Suprapubic skin (tissue), 4 donors: ENCODE measurements around the gene KRTDAP. TPM values are rescaled to one million over a fixed set of nuclear protein-coding genes. Genes with fewer than 3 reads are reported as not detected.

ENCODE experiments used
- DNase-seq, 2 donors: peaks; one replicate each; pipeline ENCODE4 v3.0.0-alpha.2; 2019; ENCODE audit warnings: low spot score in 2 of 2
- H3K27ac ChIP-seq: fragments of 200-600 bp; sonication (generic); one replicate; pipeline ENCODE4 v1.5.1; 2019
- H3K27me3 ChIP-seq: fragments of 200-600 bp; sonication (generic); one replicate; pipeline ENCODE4 v1.5.1; 2019
- H3K36me3 ChIP-seq: fragments of 200-600 bp; sonication (generic); one replicate; pipeline ENCODE4 v1.5.1; 2019
- H3K4me1 ChIP-seq: fragments of 200-600 bp; sonication (generic); one replicate; pipeline ENCODE4 v1.5.1; 2019
- H3K4me3 ChIP-seq: fragments of 200-600 bp; sonication (generic); one replicate; pipeline ENCODE4 v1.5.1; 2019; ENCODE audit warnings: mild to moderate bottlenecking
- H3K9me3 ChIP-seq: fragments of 200-600 bp; sonication (generic); one replicate; pipeline ENCODE4 v1.5.1; 2019
- CTCF ChIP-seq, 2 donors: fragments of 200-600 bp in 1 of 2; fragments of 450-650 bp in 1 of 2; sonication (generic) in 1 of 2; IDR thresholded peaks; one replicate each; pipeline ENCODE4 v1.5.1; 2016 to 2019; ENCODE audit warnings: antibody characterized with exemption in 2 of 2, mild to moderate bottlenecking in 1 of 2, moderate library complexity in 1 of 2
- EP300 ChIP-seq: sonication (generic); formaldehyde crosslinking; IDR thresholded peaks from one replicate; pipeline ENCODE4 v1.6.1; 2017; ENCODE audit warnings: antibody characterized with exemption
- POLR2A ChIP-seq, 2 donors: fragments of 450-650 bp; IDR thresholded peaks; one replicate each; pipeline ENCODE4 v1.6.1; 2017; ENCODE audit warnings: antibody characterized with exemption in 2 of 2, mild to moderate bottlenecking in 2 of 2, moderate library complexity in 2 of 2
- POLR2AphosphoS5 ChIP-seq, 3 donors: sonication (generic); formaldehyde crosslinking; IDR thresholded peaks; one replicate each; pipeline ENCODE4 v1.6.1; 2017; ENCODE audit warnings: antibody characterized with exemption in 3 of 3
- WGBS: methylation state at CpG from one replicate; pipeline ENCODE4 v1.1.5; 2018; 5-methylcytosine and 5-hydroxymethylcytosine counted together
- total RNA-seq, 4 donors: library from RNA; depleted of rRNA; stranded (reverse); fragments of >200 nt; gene quantifications; one replicate each; pipeline ENCODE4 v1.1.0, GENCODE V29; 2016

Gene KRTDAP
- over 10,000 TPM in 2 of 4 donors, 1,000 to 10,000 TPM in 2; 1,056 to 12,237 (median 8,197) TPM for total RNA-seq

- H3K27ac ChIP-seq, result peak within 1 kb of the TSS; percentile 79
- DNase-seq, result no peak
- H3K9me3 ChIP-seq, result no peaks in the 10 kb centered on the region
- TF ChIP-seq EP300, result no peak
- no peak for TF ChIP-seq POLR2A (IDR thresholded peaks at IDR 0.05)
- TF ChIP-seq CTCF (IDR thresholded peaks at IDR 0.05), result no peak
- TF ChIP-seq POLR2AphosphoS5 (IDR thresholded peaks at IDR 0.05), result no peak
- WGBS, result 57% methylated on average over 9 of the region's 9 CpGs
- H3K36me3 ChIP-seq, result no peaks in the 10 kb centered on the region
- H3K4me3 ChIP-seq, result peak within 1 kb of the TSS; percentile 21
- peaks cover 11% of the 10 kb centered on the region for H3K27me3 ChIP-seq
- peaks cover 49% of the 10 kb centered on the region for H3K4me1 ChIP-seq
Measured at GRCh38 chr19:35490364-35490763, at the start of gene KRTDAP. Gene KRTDAP, minus strand, starts transcription at chr19:35490464. Its CDS starts 22 bp downstream, at chr19:35490442.

GRCh38 chr19:35539850-35540249 is 49.6 kb upstream of the KRTDAP start:
- WGBS, result 90% methylated on average over 11 of the region's 12 CpGs
- no peak for DNase-seq

GRCh38 chr19:35539314-35539713 is 49.0 kb upstream of the KRTDAP start:
- no peak overlapping the region for H3K27ac ChIP-seq
- H3K9me3 ChIP-seq, result no peaks in the 10 kb centered on the region
- H3K4me1 ChIP-seq, result peaks cover 6% of the 10 kb centered on the region
- TF ChIP-seq CTCF (IDR thresholded peaks at IDR 0.05) (no peak), POLR2A (IDR thresholded peaks at IDR 0.05) (no peak), EP300 (no peak), POLR2AphosphoS5 (IDR thresholded peaks at IDR 0.05) (no peak)
- no peak overlapping the region for H3K4me3 ChIP-seq
- H3K27me3 ChIP-seq, result peaks cover 2% of the 10 kb centered on the region
- DNase-seq, result no peak
- 84% methylated on average over 6 of the region's 6 CpGs for WGBS
- peaks cover 11% of the 10 kb centered on the region for H3K36me3 ChIP-seq

More at GRCh38 chr19:35539850-35540249, 49.6 kb upstream of the KRTDAP start:
- H3K27ac ChIP-seq, result no peak overlapping the region
- no peaks in the 10 kb centered on the region for H3K9me3 ChIP-seq
- no peaks in the 10 kb centered on the region for H3K27me3 ChIP-seq
- no peak for TF ChIP-seq CTCF (IDR thresholded peaks at IDR 0.05)
- TF ChIP-seq POLR2AphosphoS5 (IDR thresholded peaks at IDR 0.05), result no peak
- TF ChIP-seq EP300, result no peak
- no peak for TF ChIP-seq POLR2A (IDR thresholded peaks at IDR 0.05)
- peaks cover 11% of the 10 kb centered on the region for H3K36me3 ChIP-seq
- no peak overlapping the region for H3K4me3 ChIP-seq
- H3K4me1 ChIP-seq, result peaks cover 10% of the 10 kb centered on the region

GRCh38 chr19:35534803-35535480 is 44.7 kb upstream of the KRTDAP start:
- TF ChIP-seq CTCF (IDR thresholded peaks at IDR 0.05), result no peak
- TF ChIP-seq POLR2A (IDR thresholded peaks at IDR 0.05), result no peak
- TF ChIP-seq EP300, result no peak
- no peak for TF ChIP-seq POLR2AphosphoS5 (IDR thresholded peaks at IDR 0.05)
- Histone ChIP-seq H3K36me3 (no peaks in the 10 kb centered on the region), H3K4me3 (no peak overlapping the region), H3K4me1 (peaks cover 13% of the 10 kb centered on the region), H3K27me3 (peaks cover 21% of the 10 kb centered on the region), H3K9me3 (no peaks in the 10 kb centered on the region), H3K27ac (no peak overlapping the region)
- no peak for DNase-seq
- 62% methylated on average over 10 of the region's 10 CpGs for WGBS

- H3K4me3 ChIP-seq, result peak overlapping the region; percentile 26
- 40% methylated on average over 1 of the region's 30 CpGs for WGBS
- no peak for DNase-seq
- no peaks in the 10 kb centered on the region for H3K9me3 ChIP-seq
- H3K4me1 ChIP-seq, result peaks cover 22% of the 10 kb centered on the region
- peaks cover 32% of the 10 kb centered on the region for H3K27me3 ChIP-seq
- TF ChIP-seq POLR2AphosphoS5 (IDR thresholded peaks at IDR 0.05), result no peak
- no peak for TF ChIP-seq CTCF (IDR thresholded peaks at IDR 0.05)
- TF ChIP-seq POLR2A (IDR thresholded peaks at IDR 0.05), result no peak
- no peak overlapping the region for H3K27ac ChIP-seq
- H3K36me3 ChIP-seq, result no peaks in the 10 kb centered on the region
Measured at GRCh38 chr19:35533822-35534392, 43.6 kb upstream of the KRTDAP start.
